ENCODE measurements around the gene MATR3. TPM values are rescaled to one million over a fixed set of nuclear protein-coding genes. Genes with fewer than 3 reads are reported as not detected.
"Not testable (repeated sequence)": the region's sequence is repeated elsewhere in the genome, so short reads cannot be mapped to it uniquely, and the experiment has no call there.

Gene MATR3
- polyA plus RNA-seq, 5 donors: 464 to 725 (median 623) TPM

- no peak for DNase-seq
Observed at GRCh38 chr5:139344177-139344576, 50.6 kb downstream of the MATR3 start.

GRCh38 chr5:139345442-139345841 is 51.9 kb downstream of the MATR3 start:
- not testable (repeated sequence) for DNase-seq

- DNase-seq: not testable (repeated sequence)
Observed at GRCh38 chr5:139347863-139348262, 54.3 kb downstream of the MATR3 start.

GRCh38 chr5:139354186-139354585 is 60.6 kb downstream of the MATR3 start:
- no peak for DNase-seq

GRCh38 chr5:139355900-139356299 is 62.4 kb downstream of the MATR3 start:
- DNase-seq: not testable (repeated sequence)

GRCh38 chr5:139358064-139358463 is 64.5 kb downstream of the MATR3 start:
- no peak for DNase-seq

GRCh38 chr5:139360384-139360783 is 66.8 kb downstream of the MATR3 start:
- no peak for DNase-seq

GRCh38 chr5:139361835-139362429 is 68.4 kb downstream of the MATR3 start:
- DNase-seq: no peak

GRCh38 chr5:139363937-139364336 is 70.4 kb downstream of the MATR3 start:
- no peak for DNase-seq

- DNase-seq: no peak
Observed at GRCh38 chr5:139364466-139364865, 70.9 kb downstream of the MATR3 start.

GRCh38 chr5:139368613-139369012 is 75.1 kb downstream of the MATR3 start:
- no peak for DNase-seq

- DNase-seq: no peak
Observed at GRCh38 chr5:139369181-139369580, 75.6 kb downstream of the MATR3 start.

GRCh38 chr5:139371482-139372435 is 78.2 kb downstream of the MATR3 start:
- DNase-seq: no peak

- no peak for DNase-seq
Observed at GRCh38 chr5:139374909-139375308, 81.4 kb downstream of the MATR3 start.

GRCh38 chr5:139376364-139376763 is 82.8 kb downstream of the MATR3 start:
- no peak for DNase-seq

- DNase-seq: no peak
Observed at GRCh38 chr5:139377226-139377625, 83.7 kb downstream of the MATR3 start.

GRCh38 chr5:139378101-139378825 is 84.7 kb downstream of the MATR3 start:
- no peak for DNase-seq

GRCh38 chr5:139378941-139379361 is 85.4 kb downstream of the MATR3 start:
- no peak for DNase-seq

- DNase-seq: no peak
Observed at GRCh38 chr5:139379626-139380449, 86.3 kb downstream of the MATR3 start.
